Mesodermal cell (in vitro differentiated cells): ENCODE results near the gene WNK2.
A peak's percentile ranks its signal among the peaks of the same experiment; 100 is the strongest.

Source experiments
- H3K27ac ChIP-seq: 2 replicates; pipeline ENCODE4 v1.7.0; 2013; ENCODE audit warnings: mild to moderate bottlenecking, low read depth, low read length, moderate library complexity; ENCODE audit not compliant: severe bottlenecking
- H3K36me3 ChIP-seq: 2 replicates; pipeline ENCODE4 v1.7.1; 2013; ENCODE audit warnings: mild to moderate bottlenecking, low read length, moderate library complexity; ENCODE audit not compliant: control insufficient read depth, insufficient read depth
- H3K4me1 ChIP-seq: one replicate; pipeline ENCODE4 v1.7.1; 2013; ENCODE audit warnings: mild to moderate bottlenecking, low read length; ENCODE audit not compliant: insufficient read depth, control insufficient read depth, poor library complexity, severe bottlenecking
- H3K4me3 ChIP-seq: 2 replicates; pipeline ENCODE4 v1.7.0; 2013; ENCODE audit warnings: low read length, control low read depth, mild to moderate bottlenecking; ENCODE audit not compliant: insufficient read depth, poor library complexity, severe bottlenecking; ENCODE audit errors: extremely low read depth
- H3K9me3 ChIP-seq: 2 replicates; pipeline ENCODE4 v1.7.1; 2013; ENCODE audit warnings: mild to moderate bottlenecking, low read length, moderate library complexity; ENCODE audit not compliant: control insufficient read depth
- WGBS, 2 experiments: methylation state at CpG; one replicate each; pipeline ENCODE4 v1.1.5; 2013; ENCODE audit warnings: missing lambda C conversion rate in 2 of 2; ENCODE audit not compliant: insufficient coverage in 2 of 2; 5-methylcytosine and 5-hydroxymethylcytosine counted together

The WNK2 gene

DNA sequence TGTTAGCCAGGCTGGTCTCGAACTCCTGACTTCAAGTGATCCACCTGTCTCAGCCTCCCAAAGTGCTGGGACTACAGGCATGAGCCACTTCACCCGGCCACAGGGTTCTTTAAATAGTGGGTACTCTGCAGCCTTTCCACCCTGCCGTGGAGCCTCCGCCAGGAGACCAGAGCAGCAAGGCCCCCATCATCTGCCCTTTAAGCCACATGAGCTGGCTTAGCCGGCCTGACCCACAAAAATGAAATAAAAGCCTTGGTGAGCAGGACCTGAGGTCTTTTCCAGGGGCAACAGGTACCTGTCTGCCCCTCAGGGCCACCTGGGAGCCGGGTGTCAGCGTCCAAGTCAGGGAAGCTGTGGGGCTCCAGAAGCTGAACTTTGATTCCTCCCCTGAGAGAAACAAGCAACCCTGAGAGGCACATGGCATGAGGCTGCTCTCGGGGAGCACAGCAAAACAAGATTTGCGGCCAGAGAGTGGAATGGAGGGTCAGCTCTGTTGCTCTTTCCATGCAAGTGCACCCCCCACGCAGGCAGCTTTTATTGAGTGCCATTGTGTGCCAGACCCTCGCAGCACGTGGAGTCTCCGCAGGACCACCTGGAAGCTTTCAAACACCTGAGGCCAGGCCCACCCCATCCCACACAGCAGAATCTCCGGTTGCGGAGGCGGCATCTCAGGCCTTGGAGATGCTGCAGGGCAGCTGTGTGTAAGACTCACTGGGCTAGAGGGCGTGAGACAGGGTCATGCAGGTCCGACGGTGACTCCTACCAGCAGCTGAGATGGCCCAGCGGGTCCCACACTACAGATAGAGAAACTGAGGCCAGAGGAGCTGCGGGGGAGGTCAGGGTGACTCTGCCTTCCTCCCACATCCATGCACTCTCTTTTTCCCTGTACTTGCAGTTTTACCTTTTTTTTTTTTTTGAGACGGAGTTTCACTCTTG, 4.8 kb upstream of the WNK2 start:
- no peak overlapping the region for H3K27ac ChIP-seq
- WGBS, 2 experiments = 90 to 91% methylated on average over 19 to 21 of the region's 22 CpGs
- no peak overlapping the region for H3K4me3 ChIP-seq
- peaks cover 4% of the 10 kb centered on the region for H3K4me1 ChIP-seq
- H3K9me3 ChIP-seq = no peaks in the 10 kb centered on the region
- no peaks in the 10 kb centered on the region for H3K36me3 ChIP-seq

DNA sequence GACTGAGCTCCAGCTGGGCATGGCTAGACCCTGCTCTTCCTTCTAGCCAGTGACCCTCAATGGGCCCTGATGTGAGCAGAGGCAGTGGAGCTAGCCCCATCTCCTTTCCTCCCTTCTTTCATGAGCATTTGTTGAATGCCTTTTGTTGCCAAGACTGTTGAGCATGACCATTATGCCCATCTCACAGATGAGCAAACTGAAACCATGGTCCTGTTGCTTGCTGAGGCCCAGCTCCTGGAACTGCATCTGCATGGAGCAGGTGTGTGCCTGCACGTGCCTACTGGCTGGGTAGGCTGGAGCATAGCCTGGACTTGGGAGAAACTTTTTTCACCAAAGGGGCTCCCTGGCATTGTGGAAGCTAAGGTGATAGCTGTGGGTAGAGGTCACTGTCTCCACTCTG, 3.0 kb upstream of the WNK2 start:
- 83% methylated on average over 1 of the region's 1 CpG; no CpG with 5 or more reads in 1 of the 2 experiments for WGBS, 2 experiments
- H3K9me3 ChIP-seq = no peaks in the 10 kb centered on the region
- peaks cover 4% of the 10 kb centered on the region for H3K4me1 ChIP-seq
- no peak overlapping the region for H3K4me3 ChIP-seq
- no peak overlapping the region for H3K27ac ChIP-seq
- no peaks in the 10 kb centered on the region for H3K36me3 ChIP-seq

DNA sequence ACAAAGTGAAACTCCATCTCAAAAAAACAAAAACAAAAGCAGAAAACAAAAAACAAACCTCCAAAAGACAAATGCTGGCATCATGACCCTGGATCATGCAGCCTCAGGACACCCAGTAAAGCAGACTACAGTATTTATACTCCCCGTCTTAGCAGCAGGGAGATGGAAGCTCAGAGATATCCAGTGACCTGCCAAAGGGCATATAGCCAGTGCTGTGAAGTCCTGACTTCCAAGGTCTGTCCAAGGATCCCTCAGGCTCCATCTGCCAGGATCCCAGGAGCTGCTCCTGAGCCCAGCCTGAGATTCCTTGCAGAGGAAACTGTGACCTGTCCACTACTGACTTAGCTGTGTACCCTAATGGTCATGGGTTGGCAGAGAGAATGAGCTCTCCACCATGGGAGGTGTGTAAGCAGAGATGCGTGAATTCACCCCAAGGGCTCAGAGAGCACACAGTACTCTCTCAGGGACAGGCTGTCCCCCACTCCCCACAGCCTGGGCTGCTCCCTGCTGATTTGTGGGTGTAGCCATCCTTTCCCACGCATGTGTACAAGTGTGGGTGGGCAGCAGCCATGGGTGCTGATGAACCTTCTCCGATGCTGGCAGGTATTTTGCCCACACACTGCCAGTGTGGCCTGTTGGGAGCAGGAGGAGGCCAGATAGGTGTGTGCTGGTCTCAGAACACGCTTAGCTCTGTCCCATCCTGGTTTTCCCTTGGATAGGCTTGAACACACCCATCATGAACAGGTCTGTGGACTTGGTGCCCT, 2.1 kb upstream of the WNK2 start:
- WGBS, 2 experiments = 90 to 94% methylated on average over 3 of the region's 5 CpGs

DNA sequence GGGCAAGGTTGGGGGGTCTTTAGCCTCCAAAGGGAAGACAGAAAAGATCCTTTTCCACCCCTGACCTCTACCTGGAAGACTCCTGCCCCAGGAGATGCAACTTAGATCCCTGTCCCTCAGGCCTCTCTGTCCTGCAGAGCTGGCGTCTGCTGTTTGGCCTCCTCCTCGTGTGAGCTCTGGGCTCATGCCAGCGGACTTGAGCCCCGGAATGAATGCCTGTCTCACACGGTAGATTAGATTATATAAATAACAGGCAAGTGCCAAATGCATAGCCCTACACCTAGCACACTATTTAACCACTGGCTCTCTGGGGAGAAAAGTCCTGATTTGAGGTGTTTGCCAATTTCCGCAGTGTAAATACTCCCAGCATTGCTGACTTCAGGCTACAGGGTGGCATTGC, 1.4 kb upstream of the WNK2 start:
- H3K9me3 ChIP-seq = no peaks in the 10 kb centered on the region
- H3K36me3 ChIP-seq = no peaks in the 10 kb centered on the region
- no peak overlapping the region for H3K4me3 ChIP-seq
- H3K27ac ChIP-seq = no peak overlapping the region
- H3K4me1 ChIP-seq = peaks cover 4% of the 10 kb centered on the region
- WGBS, 2 experiments = 96 to 97% methylated on average over 3 of the region's 6 CpGs

More for the DNA sequence above, 2.1 kb upstream of the WNK2 start:
- no peak overlapping the region for H3K27ac ChIP-seq
- no peak overlapping the region for H3K4me3 ChIP-seq
- no peaks in the 10 kb centered on the region for H3K9me3 ChIP-seq
- no peaks in the 10 kb centered on the region for H3K36me3 ChIP-seq
- H3K4me1 ChIP-seq = peaks cover 4% of the 10 kb centered on the region

DNA sequence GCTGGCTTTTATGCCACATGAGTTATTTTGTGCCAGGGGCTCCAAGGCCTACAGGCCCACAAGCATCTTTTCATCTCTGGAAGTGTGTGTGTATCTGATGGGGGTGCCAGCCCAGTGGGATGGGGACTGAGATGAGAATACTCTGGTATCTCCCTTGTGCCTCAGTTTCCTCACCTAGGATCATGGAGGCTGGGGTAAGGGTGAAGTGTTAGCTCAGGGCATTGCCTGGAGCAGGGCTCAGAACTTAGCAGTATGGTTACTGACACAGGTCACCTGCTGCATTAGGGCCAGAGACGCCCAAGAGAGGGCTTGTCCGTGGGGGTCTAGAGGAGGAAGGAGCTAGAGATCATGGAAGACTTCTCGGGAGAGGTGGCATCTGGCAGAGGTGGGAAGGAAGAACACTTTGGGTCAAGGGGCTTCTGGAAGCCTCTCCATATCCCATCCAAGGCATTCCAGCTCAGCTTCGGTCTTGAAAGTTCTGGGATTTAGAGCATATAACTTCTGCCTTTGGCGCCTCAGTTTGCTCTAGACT, 742 bp upstream of the WNK2 start:
- no peak overlapping the region for H3K4me3 ChIP-seq
- no peaks in the 10 kb centered on the region for H3K9me3 ChIP-seq
- WGBS, 2 experiments = 87 to 100% methylated on average over 2 to 5 of the region's 5 CpGs
- no peak overlapping the region for H3K27ac ChIP-seq
- no peaks in the 10 kb centered on the region for H3K36me3 ChIP-seq
- peaks cover 4% of the 10 kb centered on the region for H3K4me1 ChIP-seq

DNA sequence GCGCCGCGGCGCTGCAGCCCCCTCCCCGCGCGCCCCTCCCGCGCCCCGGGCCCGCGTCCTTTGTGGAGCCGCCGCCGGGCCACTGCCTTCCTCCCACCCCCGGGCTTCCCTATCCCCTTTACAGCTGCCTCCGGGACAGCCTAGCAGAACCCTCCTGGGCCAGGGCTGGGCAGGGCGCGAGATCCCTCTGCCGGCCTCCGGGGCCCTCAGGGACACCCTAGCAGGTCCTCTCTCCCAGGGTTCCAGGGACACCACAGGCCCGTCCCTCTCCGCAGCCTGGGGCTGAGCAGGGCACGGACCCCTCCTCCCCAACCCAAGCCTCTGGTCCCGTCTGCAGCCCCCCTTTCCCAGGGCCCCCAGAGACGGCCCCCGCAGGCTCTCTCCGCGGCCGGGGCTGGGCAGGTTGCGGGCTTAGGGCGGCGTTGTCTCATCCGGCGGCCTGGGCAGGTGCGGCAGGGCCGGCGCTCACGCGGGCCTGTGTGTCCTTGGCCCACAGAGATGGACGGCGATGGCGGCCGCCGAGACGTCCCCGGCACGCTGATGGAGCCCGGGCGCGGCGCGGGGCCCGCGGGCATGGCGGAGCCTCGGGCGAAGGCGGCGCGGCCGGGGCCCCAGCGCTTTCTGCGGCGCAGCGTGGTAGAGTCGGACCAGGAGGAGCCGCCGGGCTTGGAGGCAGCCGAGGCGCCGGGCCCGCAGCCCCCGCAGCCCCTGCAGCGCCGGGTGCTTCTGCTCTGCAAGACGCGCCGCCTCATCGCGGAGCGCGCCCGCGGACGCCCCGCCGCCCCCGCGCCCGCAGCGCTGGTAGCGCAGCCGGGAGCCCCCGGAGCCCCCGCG, 710 bp downstream of the WNK2 start:
- Histone ChIP-seq H3K4me3 (peak overlapping the region; percentile 43), H3K4me1 (peaks cover 4% of the 10 kb centered on the region), H3K9me3 (no peaks in the 10 kb centered on the region), H3K27ac (no peak overlapping the region), H3K36me3 (no peaks in the 10 kb centered on the region)
- 3% methylated on average over 66 to 83 of the region's 97 CpGs for WGBS, 2 experiments

DNA sequence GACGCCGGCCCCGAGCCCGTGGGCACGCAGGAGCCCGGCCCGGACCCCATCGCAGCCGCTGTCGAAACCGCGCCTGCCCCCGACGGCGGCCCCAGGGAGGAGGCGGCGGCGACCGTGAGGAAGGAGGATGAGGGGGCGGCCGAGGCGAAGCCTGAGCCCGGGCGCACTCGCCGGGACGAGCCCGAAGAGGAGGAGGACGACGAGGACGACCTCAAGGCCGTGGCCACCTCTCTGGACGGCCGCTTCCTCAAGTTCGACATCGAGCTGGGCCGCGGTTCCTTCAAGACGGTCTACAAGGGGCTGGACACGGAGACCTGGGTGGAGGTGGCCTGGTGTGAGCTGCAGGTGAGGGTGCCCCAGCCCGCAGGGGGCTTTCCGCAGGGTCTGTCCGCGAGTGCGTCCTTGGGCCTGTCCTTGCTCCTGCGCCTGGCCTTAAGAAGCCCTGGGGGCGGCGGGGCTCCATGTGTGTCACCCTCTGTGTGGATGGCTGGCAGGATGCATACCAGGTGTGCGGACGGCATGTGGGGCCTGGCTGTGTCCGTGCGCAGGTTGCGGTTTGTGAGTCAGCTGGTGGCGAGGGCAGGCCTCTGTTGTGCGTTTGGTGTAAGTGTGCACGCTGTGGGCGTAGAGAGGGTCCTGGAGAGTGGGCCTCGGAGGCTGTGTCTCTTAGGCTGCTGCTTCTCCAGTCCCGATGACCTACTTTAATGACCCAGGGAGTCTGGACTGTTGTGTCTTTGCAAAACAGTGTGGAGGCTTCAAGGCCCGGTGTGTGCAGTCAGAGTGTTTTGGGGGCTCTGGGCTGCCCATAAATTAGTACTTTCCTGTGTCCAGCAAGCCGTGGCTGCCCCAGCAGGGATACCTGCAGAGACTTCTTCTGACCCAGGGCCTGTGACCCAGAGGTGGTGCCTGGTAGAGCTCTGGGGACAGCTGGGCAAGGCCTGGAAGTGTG, 1.6 kb downstream of the WNK2 start:
- H3K36me3 ChIP-seq = no peaks in the 10 kb centered on the region
- H3K4me1 ChIP-seq = peaks cover 4% of the 10 kb centered on the region
- no peak overlapping the region for H3K4me3 ChIP-seq
- H3K9me3 ChIP-seq = no peaks in the 10 kb centered on the region
- 50 to 56% methylated on average over 59 to 61 of the region's 61 CpGs for WGBS, 2 experiments
- no peak overlapping the region for H3K27ac ChIP-seq

DNA sequence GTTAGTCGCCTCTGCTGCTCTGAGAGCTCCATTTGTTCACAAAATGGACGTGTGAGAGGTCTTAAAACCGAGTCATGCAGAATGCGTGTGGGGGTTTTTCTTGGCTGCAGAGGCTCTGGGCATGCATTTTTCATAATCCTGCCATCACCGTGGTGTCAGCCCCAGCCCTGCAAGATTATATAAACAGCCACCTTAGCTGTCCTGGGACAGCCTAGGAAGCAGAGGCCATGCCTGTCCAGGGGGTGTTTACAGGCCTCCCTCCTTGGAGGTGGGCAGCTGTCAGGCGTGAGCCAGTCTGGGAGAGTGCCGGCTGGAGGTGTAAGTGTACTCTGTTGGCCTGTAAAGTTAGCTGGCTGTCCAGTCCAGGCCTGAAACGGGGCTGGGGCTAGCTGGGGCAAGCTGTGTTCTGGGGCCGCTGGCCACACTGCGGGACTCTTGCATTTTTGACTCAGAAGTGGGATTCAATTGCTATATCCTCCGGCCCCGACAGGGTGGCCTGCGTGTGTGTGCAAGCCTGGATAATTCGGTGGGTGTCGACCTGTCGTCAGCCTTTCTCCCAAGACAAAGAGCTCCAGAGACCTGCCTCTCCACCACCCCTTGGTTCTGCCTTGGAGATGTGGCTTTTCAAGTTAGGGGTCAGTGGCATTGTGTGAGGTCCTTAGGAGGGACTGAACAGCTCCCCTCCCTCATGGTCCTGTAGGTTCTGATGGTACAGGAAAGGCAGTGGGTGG, 2.4 kb downstream of the WNK2 start:
- Histone ChIP-seq H3K4me3 (no peak overlapping the region), H3K36me3 (no peaks in the 10 kb centered on the region), H3K27ac (no peak overlapping the region), H3K9me3 (no peaks in the 10 kb centered on the region), H3K4me1 (peaks cover 4% of the 10 kb centered on the region)
- WGBS, 2 experiments = 79 to 87% methylated on average over 13 of the region's 16 CpGs

DNA sequence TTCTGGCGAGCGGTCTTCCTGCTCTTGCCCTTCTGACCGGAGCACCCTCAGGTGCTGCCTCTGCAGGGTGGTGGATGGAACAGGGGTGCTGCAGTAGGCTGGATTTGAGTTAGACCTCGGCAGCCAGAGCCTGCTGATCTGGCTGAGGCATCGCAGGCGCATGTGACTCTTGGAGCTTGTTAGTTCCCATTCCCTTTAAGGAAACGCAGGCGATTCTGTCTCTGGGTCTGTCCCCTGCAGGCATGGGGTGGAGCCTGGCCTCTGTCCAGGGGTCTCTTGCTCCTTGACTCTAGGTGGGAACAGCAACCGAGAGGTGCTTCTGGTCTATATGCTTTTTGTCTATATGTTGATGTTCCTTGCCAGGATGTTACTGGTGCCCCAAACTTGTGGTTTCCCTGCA, 3.1 kb downstream of the WNK2 start:
- no peak overlapping the region for H3K27ac ChIP-seq
- no peaks in the 10 kb centered on the region for H3K36me3 ChIP-seq
- no peaks in the 10 kb centered on the region for H3K9me3 ChIP-seq
- 70 to 85% methylated on average over 8 of the region's 9 CpGs for WGBS, 2 experiments
- no peak overlapping the region for H3K4me3 ChIP-seq
- H3K4me1 ChIP-seq = peaks cover 4% of the 10 kb centered on the region
